B cell (primary cell): ENCODE measurements around the gene MCM3AP. TPM values are rescaled to one million over a fixed set of nuclear protein-coding genes. Genes with fewer than 3 reads are reported as not detected.

Experiments used
- ATAC-seq: fragments of 200-7000 bp; cut with Tn5 transposase; one replicate; pipeline ENCODE4 v1.10.0; 2021; ENCODE audit warnings: low read depth, mild to moderate bottlenecking, moderate number of reproducible peaks, moderate library complexity
- CTCF ChIA-PET: fragments of 350-600 bp; sonication (Branson Sonifier 250); formaldehyde crosslinking; loops from one replicate; lab custom pipeline; 2021; ENCODE audit warnings: antibody characterized with exemption, inconsistent platforms; lab: Charles Lee
- POLR2A ChIA-PET: fragments of 350-600 bp; sonication (Branson Sonifier 250); formaldehyde crosslinking; loops from one replicate; lab custom pipeline; 2021; ENCODE audit warnings: antibody characterized with exemption; lab: Charles Lee
- DNase-seq: peaks from one replicate; pipeline ENCODE4 v3.0.0; 2013
- H2AFZ ChIP-seq: 2 replicates; pipeline ENCODE4 v1.6.1; 2012; ENCODE audit warnings: mild to moderate bottlenecking, low read depth, low read length; ENCODE audit not compliant: insufficient read depth, poor library complexity, severe bottlenecking
- H3K27ac ChIP-seq, 2 donors: 1 replicate in 1 of 2; 2 replicates in 1 of 2; pipeline ENCODE4 v1.5.1; 2012 to 2013; ENCODE audit warnings: low read length in 2 of 2, mild to moderate bottlenecking in 2 of 2, moderate library complexity in 1 of 2
- H3K27me3 ChIP-seq, 4 experiments: fragments of 200-600 bp in 1 of 4; sonication (generic) in 1 of 4; replicated peaks in 1 of 4; 1 replicate in 2 of 4; 2 replicates in 2 of 4; pipeline versions ENCODE4 v1.6.1 to v1.7.0; 2013 to 2016; ENCODE audit warnings: low read length in 3 of 4, mild to moderate bottlenecking in 2 of 4, mixed read lengths in 1 of 4, moderate library complexity in 1 of 4; ENCODE audit not compliant: insufficient read depth in 4 of 4, control insufficient read depth in 3 of 4; ENCODE audit errors: control extremely low read depth in 1 of 4
- H3K36me3 ChIP-seq, 2 experiments: replicated peaks in 1 of 2; 1 replicate in 1 of 2; 2 replicates in 1 of 2; pipeline versions ENCODE4 v1.6.1 to v1.7.1; 2013; ENCODE audit warnings: low read length in 1 of 2; ENCODE audit not compliant: insufficient read depth in 2 of 2, control insufficient read depth in 1 of 2; ENCODE audit errors: control extremely low read depth in 1 of 2, extremely low read depth in 1 of 2
- H3K4me1 ChIP-seq, 2 donors: fragments of 200-600 bp in 1 of 2; sonication (generic) in 1 of 2; 1 replicate in 1 of 2; 2 replicates in 1 of 2; pipeline versions ENCODE4 v1.5.1 to v1.6.1; 2013 to 2017; ENCODE audit warnings: low read length in 2 of 2; ENCODE audit not compliant: control insufficient read depth in 2 of 2, insufficient read depth in 2 of 2
- H3K4me2 ChIP-seq: replicated peaks from 2 replicates; pipeline ENCODE3; 2012; ENCODE audit warnings: mild to moderate bottlenecking, low read depth, low read length; ENCODE audit not compliant: poor library complexity, severe bottlenecking
- H3K4me3 ChIP-seq, 5 experiments: fragments of 200-600 bp in 1 of 5; sonication (generic) in 1 of 5; 1 replicate in 3 of 5; 2 replicates in 2 of 5; pipeline versions ENCODE4 v1.5.1 to v1.7.0; 2011 to 2016; ENCODE audit warnings: low read length in 4 of 5, mild to moderate bottlenecking in 4 of 5, low read depth in 2 of 5, control low read depth in 1 of 5, moderate library complexity in 1 of 5; ENCODE audit not compliant: insufficient read depth in 1 of 5; ENCODE audit errors: control extremely low read depth in 1 of 5, extremely low read depth in 1 of 5
- H3K79me2 ChIP-seq: fragments of 200-600 bp; sonication (generic); one replicate; pipeline ENCODE4 v1.6.0; 2016; ENCODE audit warnings: low read length; ENCODE audit not compliant: control insufficient read depth, insufficient read depth
- H3K9ac ChIP-seq: fragments of 200-600 bp; sonication (generic); 2 replicates; pipeline ENCODE4 v1.6.1; 2017; ENCODE audit warnings: mild to moderate bottlenecking, low read length, moderate library complexity
- H3K9me3 ChIP-seq, 3 donors: one replicate each; pipeline versions ENCODE4 v1.6.1 to v1.7.1; 2013; ENCODE audit warnings: low read length in 2 of 3; ENCODE audit not compliant: control insufficient read depth in 2 of 3, insufficient read depth in 1 of 3; ENCODE audit errors: control extremely low read depth in 1 of 3
- H4K20me1 ChIP-seq: 2 replicates; pipeline ENCODE4 v1.6.0; 2012; ENCODE audit warnings: mild to moderate bottlenecking, low read length; ENCODE audit not compliant: insufficient read depth, control insufficient read depth, poor library complexity, severe bottlenecking
- H3K27ac Mint-ChIP-seq: one replicate; pipeline ENCODE4 v1.8.0; 2021; ENCODE audit warnings: mixed read lengths
- H3K27me3 Mint-ChIP-seq: one replicate; pipeline ENCODE4 v1.8.0; 2021; ENCODE audit warnings: mixed read lengths
- H3K4me1 Mint-ChIP-seq: one replicate; pipeline ENCODE4 v1.8.0; 2021; ENCODE audit warnings: mixed read lengths
- H3K4me3 Mint-ChIP-seq: one replicate; pipeline ENCODE4 v1.8.0; 2021; ENCODE audit warnings: mixed read lengths
- H3K9me3 Mint-ChIP-seq: one replicate; pipeline ENCODE4 v1.8.0; 2022; ENCODE audit warnings: mixed read lengths; ENCODE audit not compliant: insufficient read depth
- CTCF ChIP-seq: fragments of 200-600 bp; IDR thresholded peaks from one replicate; pipeline ENCODE4 v1.8.0; 2022; ENCODE audit warnings: antibody characterized with exemption, mild to moderate bottlenecking
- EZH2 ChIP-seq: IDR thresholded peaks from 2 replicates; pipeline ENCODE4 v1.6.1; 2012; ENCODE audit warnings: borderline replicate concordance, low read depth, mild to moderate bottlenecking, moderate library complexity, low read length; ENCODE audit not compliant: insufficient read depth, poor library complexity, severe bottlenecking
- WGBS: methylation state at CpG from one replicate; pipeline ENCODE4 v1.1.5; 2013; ENCODE audit warnings: missing lambda C conversion rate; ENCODE audit not compliant: insufficient coverage; 5-methylcytosine and 5-hydroxymethylcytosine counted together
- intact Hi-C: fragments of 100-400 bp; cut with micrococcal nuclease; formaldehyde crosslinking; loops from one replicate; pipeline ENCODE4 v1.10.0; 2022
- polyA plus RNA-seq: library from polyadenylated mRNA; depleted of rRNA; stranded (reverse); fragments of >200 nt; gene quantifications from 2 replicates; pipeline ENCODE4 v1.2.3, GENCODE V29; 2012
- total RNA-seq, 2 donors: library from RNA; stranded (reverse); fragments of 120-200 nt in 1 of 2; gene quantifications; 1 replicate in 1 of 2; 2 replicates in 1 of 2; pipeline versions ENCODE4 v1.2.3 to v1.2.4, GENCODE V29; 2013 to 2022

The MCM3AP gene
- total and polyA plus RNA-seq, 2 donors (not counting 1 experiment from before 2014, with no cell fraction given), result 61.7 to 180 TPM

- Mint-ChIP-seq H3K4me3 (no peak overlapping the region), H3K27ac (no peak overlapping the region), H3K9me3 (no peaks in the 10 kb centered on the region), H3K27me3 (no peaks in the 10 kb centered on the region), H3K4me1 (no peaks in the 10 kb centered on the region)
- H3K4me1 ChIP-seq, result no peaks in the 10 kb centered on the region
- ChIA-PET POLR2A (no interaction called here), CTCF (no interaction called here)
- WGBS, result 98% methylated on average over 20 of the region's 20 CpGs
- TF ChIP-seq CTCF (no peak), EZH2 (no peak)
- H3K4me3 ChIP-seq, result no peak overlapping the region
- ATAC-seq (no peak), DNase-seq (no peak)
- H3K9me3 ChIP-seq, result no peaks in the 10 kb centered on the region
- no peaks in the 10 kb centered on the region for H4K20me1 ChIP-seq
- H3K27me3 ChIP-seq, result no peaks in the 10 kb centered on the region
- H3K79me2 ChIP-seq, result no peaks in the 10 kb centered on the region
- no peak overlapping the region for H3K4me2 ChIP-seq
- H3K36me3 ChIP-seq, result peaks cover 0 to 18% of the 10 kb centered on the region in 2 experiments
- intact Hi-C loops, result no loop called here
- no peak overlapping the region for H3K27ac ChIP-seq
- H3K9ac ChIP-seq, result no peak overlapping the region
- H2AFZ ChIP-seq, result no peak overlapping the region
Measured at GRCh38 chr21:46195595-46196195, 89.7 kb downstream of the MCM3AP start.

GRCh38 chr21:46194374-46195334 is 90.8 kb downstream of the MCM3AP start:
- Mint-ChIP-seq H3K27me3 (no peaks in the 10 kb centered on the region), H3K9me3 (no peaks in the 10 kb centered on the region), H3K27ac (no peak overlapping the region), H3K4me3 (no peak overlapping the region), H3K4me1 (no peaks in the 10 kb centered on the region)
- Histone ChIP-seq H2AFZ (no peak overlapping the region), H3K9me3 (no peaks in the 10 kb centered on the region), H3K36me3 (peaks cover 0 to 18% of the 10 kb centered on the region in 2 experiments), H4K20me1 (no peaks in the 10 kb centered on the region), H3K27ac (no peak overlapping the region), H3K4me2 (no peak overlapping the region), H3K9ac (no peak overlapping the region), H3K4me1 (no peaks in the 10 kb centered on the region), H3K79me2 (no peaks in the 10 kb centered on the region), H3K4me3 (no peak overlapping the region), H3K27me3 (no peaks in the 10 kb centered on the region)
- TF ChIP-seq EZH2, result no peak
- no peak for TF ChIP-seq CTCF
- intact Hi-C loops, result no loop called here
- DNase-seq (no peak), ATAC-seq (no peak)
- POLR2A ChIA-PET, result no interaction called here
- WGBS, result 97% methylated on average over 30 of the region's 34 CpGs
- CTCF ChIA-PET, result no interaction called here
